Loucy (cell line): Measurements from ENCODE around the gene NLGN1.

Experiments
- H2AFZ ChIP-seq: fragments of 200-600 bp; sonication (generic); 2 replicates; pipeline ENCODE4 v1.6.0; 2016; ENCODE audit warnings: antibody characterized with exemption, mild to moderate bottlenecking, low read length, moderate library complexity
- H3F3A ChIP-seq: fragments of 200-600 bp; 2 replicates; pipeline ENCODE4 v1.6.0; 2016; ENCODE audit warnings: antibody characterized with exemption, low read depth, mild to moderate bottlenecking
- H3K27me3 ChIP-seq: fragments of 200-600 bp; sonication (generic); 2 replicates; pipeline ENCODE4 v1.6.1; 2014; ENCODE audit warnings: low read length, mild to moderate bottlenecking; ENCODE audit not compliant: insufficient read depth, poor library complexity, severe bottlenecking
- H3K36me3 ChIP-seq: fragments of 200-600 bp; sonication (generic); 2 replicates; pipeline ENCODE4 v1.6.1; 2016; ENCODE audit warnings: low read length; ENCODE audit not compliant: insufficient read depth
- H3K4me1 ChIP-seq: fragments of 200-600 bp; sonication (generic); 2 replicates; pipeline ENCODE4 v1.5.1; 2014; ENCODE audit warnings: low read length, mild to moderate bottlenecking; ENCODE audit not compliant: insufficient read depth, poor library complexity, severe bottlenecking
- H3K4me2 ChIP-seq: fragments of 200-600 bp; sonication (generic); 2 replicates; pipeline ENCODE4 v1.6.0; 2014; ENCODE audit warnings: antibody characterized with exemption, low read length, low read depth, mild to moderate bottlenecking; ENCODE audit not compliant: poor library complexity, severe bottlenecking
- H3K4me3 ChIP-seq: fragments of 200-600 bp; sonication (generic); 2 replicates; pipeline ENCODE4 v1.5.1; 2014; ENCODE audit warnings: low read length, mild to moderate bottlenecking, mixed read lengths; ENCODE audit not compliant: poor library complexity, severe bottlenecking
- H3K79me2 ChIP-seq: fragments of 200-600 bp; sonication (generic); 2 replicates; pipeline ENCODE4 v1.6.1; 2014; ENCODE audit warnings: low read length; ENCODE audit not compliant: insufficient read depth
- H3K9ac ChIP-seq: fragments of 200-600 bp; sonication (generic); 2 replicates; pipeline ENCODE4 v1.6.0; 2014; ENCODE audit warnings: mild to moderate bottlenecking, low read depth, low read length, moderate library complexity; ENCODE audit not compliant: poor library complexity, severe bottlenecking
- H3K9me2 ChIP-seq: fragments of 200-600 bp; sonication (generic); replicated peaks from 2 replicates; pipeline ENCODE4 v1.6.1; 2016; ENCODE audit warnings: low read depth, low read length, mixed read lengths
- H3K9me3 ChIP-seq: fragments of 200-600 bp; sonication (generic); 2 replicates; pipeline ENCODE4 v1.6.1; 2014; ENCODE audit warnings: mild to moderate bottlenecking, antibody characterized with exemption, low read length, low read depth; ENCODE audit not compliant: insufficient read depth
- H4K20me1 ChIP-seq: fragments of 200-600 bp; sonication (generic); 2 replicates; pipeline ENCODE4 v1.6.0; 2014; ENCODE audit warnings: antibody characterized with exemption, low read length, mild to moderate bottlenecking; ENCODE audit not compliant: insufficient read depth, poor library complexity, severe bottlenecking
- CTCF ChIP-seq: fragments of 200-600 bp; sonication (generic); conservative IDR thresholded peaks from 2 replicates; pipeline ENCODE4 v1.5.1; 2014; ENCODE audit warnings: mild to moderate bottlenecking, antibody characterized with exemption, low read length
- EZH2phosphoT487 ChIP-seq: fragments of 200-600 bp; IDR thresholded peaks from 2 replicates; pipeline ENCODE4 v1.6.1; 2018; ENCODE audit warnings: antibody characterized with exemption, mild to moderate bottlenecking, moderate library complexity, borderline replicate concordance

The NLGN1 gene

DNA sequence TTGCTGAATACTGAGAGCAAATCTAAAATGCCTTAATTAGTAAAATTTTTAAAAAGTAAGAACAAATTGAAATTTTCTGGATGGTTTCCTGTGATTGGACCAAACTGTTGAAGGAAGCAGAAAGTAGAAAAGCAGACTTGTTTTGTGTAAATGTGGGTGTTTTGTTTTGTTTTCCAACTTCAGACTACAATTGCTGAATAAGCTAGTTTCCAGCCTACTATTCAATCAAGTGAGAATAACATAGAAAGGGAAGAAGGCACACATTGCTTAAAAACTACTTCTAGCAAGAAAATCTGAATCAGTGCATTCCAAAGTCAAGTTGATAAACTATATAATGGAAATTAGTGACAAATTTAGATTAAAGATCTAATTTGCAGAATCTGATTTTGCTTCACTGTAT is 519.3 kb downstream of the NLGN1 start:
- no peaks in the 10 kb centered on the region for H3F3A ChIP-seq
- TF ChIP-seq EZH2phosphoT487 (no peak), CTCF (no peak)
- no peak overlapping the region for H3K9ac ChIP-seq

DNA sequence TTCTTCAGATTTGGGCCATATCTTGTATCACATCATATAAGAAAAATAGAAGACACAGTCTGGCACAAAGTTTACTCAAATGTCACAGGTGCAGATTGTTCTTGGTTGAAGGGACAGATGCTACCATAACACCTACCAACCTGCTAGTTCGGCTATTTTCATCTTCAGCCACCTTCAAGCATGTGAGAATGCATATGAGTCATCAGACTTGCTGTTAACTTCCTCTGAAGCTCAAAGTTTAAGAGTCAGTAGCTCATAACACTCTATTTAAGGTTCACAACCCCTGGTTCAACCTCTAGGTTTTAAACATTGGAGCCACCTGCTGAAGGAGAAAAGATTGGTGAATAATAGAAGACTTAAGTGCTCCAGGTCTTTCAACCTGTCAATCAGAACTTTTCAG is 522.8 kb downstream of the NLGN1 start:
- TF ChIP-seq CTCF: no peak
- no peak for TF ChIP-seq EZH2phosphoT487
- Histone ChIP-seq H3F3A (no peaks in the 10 kb centered on the region), H3K27me3 (no peaks in the 10 kb centered on the region), H3K9me3 (no peaks in the 10 kb centered on the region), H2AFZ (no peak overlapping the region), H3K4me2 (no peak overlapping the region), H3K9ac (no peak overlapping the region), H3K79me2 (no peaks in the 10 kb centered on the region), H3K36me3 (no peaks in the 10 kb centered on the region), H3K4me3 (no peak overlapping the region), H3K9me2 (no peaks in the 10 kb centered on the region), H3K4me1 (no peaks in the 10 kb centered on the region), H4K20me1 (no peaks in the 10 kb centered on the region)

More for the DNA sequence above, 519.3 kb downstream of the NLGN1 start:
- Histone ChIP-seq H4K20me1 (no peaks in the 10 kb centered on the region), H3K9me2 (no peaks in the 10 kb centered on the region), H3K9me3 (no peaks in the 10 kb centered on the region), H3K4me3 (no peak overlapping the region), H3K4me1 (no peaks in the 10 kb centered on the region), H3K36me3 (no peaks in the 10 kb centered on the region), H2AFZ (no peak overlapping the region), H3K4me2 (no peak overlapping the region), H3K27me3 (no peaks in the 10 kb centered on the region), H3K79me2 (no peaks in the 10 kb centered on the region)

- no peak overlapping the region for H2AFZ ChIP-seq
- no peaks in the 10 kb centered on the region for H3K27me3 ChIP-seq
- H3K9me3 ChIP-seq: no peaks in the 10 kb centered on the region
- no peaks in the 10 kb centered on the region for H3K9me2 ChIP-seq
- no peaks in the 10 kb centered on the region for H4K20me1 ChIP-seq
- H3K36me3 ChIP-seq: no peaks in the 10 kb centered on the region
- TF ChIP-seq EZH2phosphoT487 (no peak), CTCF (no peak)
- no peaks in the 10 kb centered on the region for H3K4me1 ChIP-seq
- no peak overlapping the region for H3K9ac ChIP-seq
- no peak overlapping the region for H3K4me3 ChIP-seq
- no peak overlapping the region for H3K4me2 ChIP-seq
- H3F3A ChIP-seq: no peaks in the 10 kb centered on the region
- no peaks in the 10 kb centered on the region for H3K79me2 ChIP-seq
Measured at GRCh38 chr3:173921732-173922131, 524.2 kb downstream of the NLGN1 start.
